Trophoblast cell (in vitro differentiated cells and primary cell): ENCODE data around the gene ESRRG.

ENCODE experiments used
- DNase-seq, 2 donors: peaks; one replicate each; pipeline ENCODE4 v3.0.0-alpha.2; 2016
- H2AFZ ChIP-seq: 2 replicates; pipeline ENCODE4 v1.6.1; 2013; ENCODE audit warnings: low read length, moderate library complexity, mild to moderate bottlenecking; ENCODE audit not compliant: insufficient read depth, poor library complexity
- H2AK5ac ChIP-seq: 2 replicates; pipeline ENCODE4 v1.6.1; 2013; ENCODE audit warnings: mild to moderate bottlenecking, low read length
- H2BK120ac ChIP-seq: 2 replicates; pipeline ENCODE4 v1.6.1; 2013; ENCODE audit warnings: low read length, mild to moderate bottlenecking, moderate library complexity; ENCODE audit not compliant: insufficient read depth, poor library complexity
- H2BK12ac ChIP-seq: 2 replicates; pipeline ENCODE4 v1.6.1; 2013; ENCODE audit warnings: mild to moderate bottlenecking, low read length, moderate library complexity
- H2BK5ac ChIP-seq: 2 replicates; pipeline ENCODE4 v1.6.1; 2013; ENCODE audit warnings: low read length, low read depth, moderate library complexity, mild to moderate bottlenecking; ENCODE audit not compliant: poor library complexity
- H3K14ac ChIP-seq: 2 replicates; pipeline ENCODE4 v1.6.1; 2013; ENCODE audit warnings: mild to moderate bottlenecking, low read length
- H3K18ac ChIP-seq: 2 replicates; pipeline ENCODE4 v1.6.1; 2013; ENCODE audit warnings: mild to moderate bottlenecking, low read length
- H3K23ac ChIP-seq: 2 replicates; pipeline ENCODE4 v1.6.1; 2013; ENCODE audit warnings: low read length
- H3K27ac ChIP-seq: 2 replicates; pipeline ENCODE4 v1.5.1; 2013; ENCODE audit warnings: low read depth, mild to moderate bottlenecking, inconsistent platforms, low read length, moderate library complexity
- H3K27me3 ChIP-seq: 2 replicates; pipeline ENCODE4 v1.6.1; 2013; ENCODE audit warnings: inconsistent platforms, mild to moderate bottlenecking, low read length, moderate library complexity; ENCODE audit not compliant: insufficient read depth
- H3K36me3 ChIP-seq, 2 experiments: 1 replicate in 1 of 2; 2 replicates in 1 of 2; pipeline ENCODE4 v1.6.1; 2013; ENCODE audit warnings: low read length in 2 of 2, mild to moderate bottlenecking in 2 of 2, moderate library complexity in 1 of 2; ENCODE audit not compliant: insufficient read depth in 2 of 2, control insufficient read depth in 1 of 2
- H3K4ac ChIP-seq: 2 replicates; pipeline ENCODE4 v1.6.1; 2013; ENCODE audit warnings: low read depth, mild to moderate bottlenecking, low read length, moderate library complexity
- H3K4me1 ChIP-seq, 2 experiments: 1 replicate in 1 of 2; 2 replicates in 1 of 2; pipeline ENCODE4 v1.6.1; 2013; ENCODE audit warnings: low read length in 2 of 2, mild to moderate bottlenecking in 2 of 2, moderate library complexity in 1 of 2; ENCODE audit not compliant: insufficient read depth in 2 of 2, control insufficient read depth in 1 of 2
- H3K4me2 ChIP-seq: 2 replicates; pipeline ENCODE4 v1.6.1; 2013; ENCODE audit warnings: inconsistent platforms, mild to moderate bottlenecking, low read length, moderate library complexity
- H3K4me3 ChIP-seq: 2 replicates; pipeline ENCODE4 v1.5.1; 2013; ENCODE audit warnings: mild to moderate bottlenecking, low read depth, low read length, inconsistent platforms
- H3K79me1 ChIP-seq: one replicate; pipeline ENCODE4 v1.6.1; 2013; ENCODE audit warnings: low read length
- H3K79me2 ChIP-seq: 2 replicates; pipeline ENCODE4 v1.6.1; 2013; ENCODE audit warnings: low read length, mild to moderate bottlenecking; ENCODE audit not compliant: control insufficient read depth, insufficient read depth, poor library complexity
- H3K9ac ChIP-seq: 2 replicates; pipeline ENCODE4 v1.6.1; 2013; ENCODE audit warnings: mild to moderate bottlenecking, low read length
- H3K9me3 ChIP-seq: 2 replicates; pipeline ENCODE4 v1.6.1; 2013; ENCODE audit warnings: low read depth, mild to moderate bottlenecking, control low read depth, inconsistent platforms, low read length; ENCODE audit not compliant: insufficient read depth
- H4K12ac ChIP-seq: 2 replicates; pipeline ENCODE4 v1.6.1; 2013; ENCODE audit warnings: low read depth, mild to moderate bottlenecking, low read length, moderate library complexity
- H4K8ac ChIP-seq: 2 replicates; pipeline ENCODE4 v1.6.1; 2013; ENCODE audit warnings: low read depth, mild to moderate bottlenecking, low read length, moderate library complexity
- H4K91ac ChIP-seq: one replicate; pipeline ENCODE4 v1.6.1; 2013; ENCODE audit warnings: low read depth, mild to moderate bottlenecking, low read length, moderate library complexity
- WGBS: extraction: QIAGEN DNeasy Blood & Tissue Kit; methylation state at CpG from one replicate; pipeline ENCODE4 v1.1.7; 2013; ENCODE audit warnings: missing lambda C conversion rate; ENCODE audit not compliant: insufficient read length, insufficient coverage; ENCODE audit errors: extremely low coverage; 5-methylcytosine and 5-hydroxymethylcytosine counted together

The ESRRG gene

GRCh38 chr1:216666441-216666840, 56.8 kb downstream of the ESRRG start:
- Histone ChIP-seq H4K8ac (no peak overlapping the region), H2AK5ac (no peak overlapping the region), H3K4me1 (no peaks in the 10 kb centered on the region), H3K14ac (no peak overlapping the region), H2BK12ac (no peak overlapping the region), H4K12ac (no peak overlapping the region), H3K79me2 (no peaks in the 10 kb centered on the region), H2AFZ (no peak overlapping the region), H3K36me3 (no peaks in the 10 kb centered on the region), H4K91ac (no peak overlapping the region), H3K4ac (no peak overlapping the region), H3K9me3 (no peaks in the 10 kb centered on the region), H3K79me1 (peaks cover 8% of the 10 kb centered on the region), H3K4me2 (no peak overlapping the region), H2BK5ac (no peak overlapping the region), H3K27me3 (no peaks in the 10 kb centered on the region), H3K4me3 (no peak overlapping the region), H3K18ac (no peak overlapping the region), H3K23ac (no peak overlapping the region), H3K27ac (peak overlapping the region; percentile 26), H2BK120ac (peak overlapping the region; percentile 75), H3K9ac (no peak overlapping the region)
- WGBS, result no CpG with 5 or more reads among the region's 2 CpGs
- DNase-seq, result peak; percentile 61 to 89

- Histone ChIP-seq H2AK5ac (no peak overlapping the region), H2AFZ (no peak overlapping the region), H2BK120ac (no peak overlapping the region), H3K79me1 (peaks cover 8% of the 10 kb centered on the region), H4K8ac (no peak overlapping the region), H2BK12ac (no peak overlapping the region), H3K9ac (no peak overlapping the region), H3K4me2 (no peak overlapping the region), H3K4ac (no peak overlapping the region), H3K23ac (no peak overlapping the region), H3K9me3 (no peaks in the 10 kb centered on the region), H3K27ac (no peak overlapping the region), H3K14ac (no peak overlapping the region), H3K4me1 (no peaks in the 10 kb centered on the region), H3K27me3 (no peaks in the 10 kb centered on the region), H3K18ac (no peak overlapping the region), H3K4me3 (no peak overlapping the region), H2BK5ac (no peak overlapping the region), H4K91ac (no peak overlapping the region), H3K79me2 (no peaks in the 10 kb centered on the region), H4K12ac (no peak overlapping the region), H3K36me3 (no peaks in the 10 kb centered on the region)
- DNase-seq, result peak; percentile 59 to 84
Measured at GRCh38 chr1:216665856-216666255, 57.4 kb downstream of the ESRRG start.

- Histone ChIP-seq H3K4ac (no peak overlapping the region), H4K91ac (no peak overlapping the region), H3K4me2 (no peak overlapping the region), H3K9ac (no peak overlapping the region), H2BK5ac (no peak overlapping the region), H3K9me3 (no peaks in the 10 kb centered on the region), H3K4me3 (no peak overlapping the region), H2BK120ac (no peak overlapping the region), H3K27ac (no peak overlapping the region), H3K36me3 (no peaks in the 10 kb centered on the region), H3K27me3 (no peaks in the 10 kb centered on the region), H3K23ac (no peak overlapping the region), H2BK12ac (no peak overlapping the region), H3K4me1 (no peaks in the 10 kb centered on the region), H2AFZ (no peak overlapping the region), H3K18ac (no peak overlapping the region), H3K79me1 (peaks cover 7% of the 10 kb centered on the region), H2AK5ac (no peak overlapping the region), H4K12ac (no peak overlapping the region), H4K8ac (no peak overlapping the region), H3K79me2 (no peaks in the 10 kb centered on the region), H3K14ac (no peak overlapping the region)
- DNase-seq, result peak; percentile 29 to 86
- WGBS, result no CpG with 5 or more reads among the region's 1 CpG
Measured at GRCh38 chr1:216665406-216665805, 57.8 kb downstream of the ESRRG start.

- Histone ChIP-seq H3K4ac (no peak overlapping the region), H3K27ac (no peak overlapping the region), H2BK120ac (peak overlapping the region; percentile 46), H3K9ac (no peak overlapping the region), H2AK5ac (no peak overlapping the region), H3K27me3 (no peaks in the 10 kb centered on the region), H3K9me3 (no peaks in the 10 kb centered on the region), H3K36me3 (no peaks in the 10 kb centered on the region), H3K79me1 (peaks cover 6% of the 10 kb centered on the region), H3K4me1 (no peaks in the 10 kb centered on the region), H2BK5ac (no peak overlapping the region), H3K4me3 (no peak overlapping the region), H2AFZ (no peak overlapping the region), H4K12ac (no peak overlapping the region), H4K8ac (no peak overlapping the region), H2BK12ac (no peak overlapping the region), H3K14ac (no peak overlapping the region), H3K4me2 (no peak overlapping the region), H3K23ac (no peak overlapping the region), H3K79me2 (no peaks in the 10 kb centered on the region), H4K91ac (peak overlapping the region; percentile 37), H3K18ac (no peak overlapping the region)
- DNase-seq, result no peak
- no CpG with 5 or more reads among the region's 3 CpGs for WGBS
Measured at GRCh38 chr1:216662681-216663080, 60.5 kb downstream of the ESRRG start.
